Cardiac fibroblast (primary cell): ENCODE measurements around the gene MRNIP.

Experiments
- DNase-seq, 2 donors: peaks; one replicate each; pipeline versions ENCODE4 v3.0.0 to v3.0.0-alpha.2; 2010; ENCODE audit warnings: low read depth in 2 of 2
- H3K4me3 ChIP-seq, 2 donors: replicated peaks in 1 of 2; 1 replicate in 1 of 2; 2 replicates in 1 of 2; pipeline ENCODE4 v1.5.1; 2011; ENCODE audit warnings: low read depth in 2 of 2, low read length in 2 of 2, mild to moderate bottlenecking in 2 of 2, moderate library complexity in 1 of 2
- TF ChIP-seq, protein P1 (sequence below): IDR thresholded peaks from one replicate; pipeline ENCODE4 v1.5.1; 2011; ENCODE audit warnings: low read depth, mild to moderate bottlenecking, low read length, inconsistent platforms

Gene MRNIP, protein sequence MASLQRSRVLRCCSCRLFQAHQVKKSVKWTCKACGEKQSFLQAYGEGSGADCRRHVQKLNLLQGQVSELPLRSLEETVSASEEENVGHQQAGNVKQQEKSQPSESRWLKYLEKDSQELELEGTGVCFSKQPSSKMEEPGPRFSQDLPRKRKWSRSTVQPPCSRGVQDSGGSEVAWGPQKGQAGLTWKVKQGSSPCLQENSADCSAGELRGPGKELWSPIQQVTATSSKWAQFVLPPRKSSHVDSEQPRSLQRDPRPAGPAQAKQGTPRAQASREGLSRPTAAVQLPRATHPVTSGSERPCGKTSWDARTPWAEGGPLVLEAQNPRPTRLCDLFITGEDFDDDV

DNA sequence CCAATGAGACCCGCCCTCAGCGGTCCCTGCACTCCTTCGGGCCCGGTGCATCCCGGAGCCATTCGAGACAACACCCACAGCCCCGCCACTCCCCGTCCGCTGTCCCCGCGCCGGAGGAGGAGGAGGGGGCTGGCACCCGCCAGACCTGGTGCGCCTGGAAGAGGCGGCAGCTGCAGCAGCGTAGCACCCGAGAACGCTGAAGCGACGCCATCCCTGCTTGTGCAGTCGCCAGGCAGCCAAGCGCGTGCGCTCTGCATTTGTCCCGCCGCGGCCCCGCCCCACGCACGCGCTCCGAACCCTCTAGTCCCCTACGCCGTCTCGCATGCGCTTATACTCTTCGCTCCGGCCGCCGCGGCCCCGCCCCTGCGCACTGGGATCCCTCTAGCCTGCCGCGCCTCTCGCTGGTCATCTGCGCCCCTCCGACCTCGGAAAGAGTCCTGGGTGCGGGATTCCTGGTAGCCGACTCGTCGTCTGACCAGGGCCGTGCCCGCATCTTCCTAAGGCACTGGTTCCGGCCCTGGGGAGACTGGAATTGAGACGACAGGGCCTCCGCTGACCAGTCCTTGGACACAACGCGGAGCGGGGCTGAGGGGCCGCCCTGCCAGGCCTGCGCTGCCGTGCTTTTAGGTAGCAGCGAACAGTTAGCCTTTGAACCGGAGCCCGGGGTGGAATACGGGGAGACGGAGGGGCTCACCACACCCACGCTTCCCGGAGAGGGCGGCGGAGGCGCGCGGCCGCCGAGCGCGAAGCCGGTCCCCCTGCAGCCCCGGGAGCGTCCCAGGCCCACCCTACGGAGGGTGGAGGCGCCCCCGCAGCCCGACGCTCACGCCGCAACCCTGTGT, at the start of gene MRNIP:
TSS of gene MRNIP (minus strand) at position 232 of the 842 bp plus-strand sequence. CDS start at position 211, 21 bp downstream.
- TF ChIP-seq, protein P1, sequence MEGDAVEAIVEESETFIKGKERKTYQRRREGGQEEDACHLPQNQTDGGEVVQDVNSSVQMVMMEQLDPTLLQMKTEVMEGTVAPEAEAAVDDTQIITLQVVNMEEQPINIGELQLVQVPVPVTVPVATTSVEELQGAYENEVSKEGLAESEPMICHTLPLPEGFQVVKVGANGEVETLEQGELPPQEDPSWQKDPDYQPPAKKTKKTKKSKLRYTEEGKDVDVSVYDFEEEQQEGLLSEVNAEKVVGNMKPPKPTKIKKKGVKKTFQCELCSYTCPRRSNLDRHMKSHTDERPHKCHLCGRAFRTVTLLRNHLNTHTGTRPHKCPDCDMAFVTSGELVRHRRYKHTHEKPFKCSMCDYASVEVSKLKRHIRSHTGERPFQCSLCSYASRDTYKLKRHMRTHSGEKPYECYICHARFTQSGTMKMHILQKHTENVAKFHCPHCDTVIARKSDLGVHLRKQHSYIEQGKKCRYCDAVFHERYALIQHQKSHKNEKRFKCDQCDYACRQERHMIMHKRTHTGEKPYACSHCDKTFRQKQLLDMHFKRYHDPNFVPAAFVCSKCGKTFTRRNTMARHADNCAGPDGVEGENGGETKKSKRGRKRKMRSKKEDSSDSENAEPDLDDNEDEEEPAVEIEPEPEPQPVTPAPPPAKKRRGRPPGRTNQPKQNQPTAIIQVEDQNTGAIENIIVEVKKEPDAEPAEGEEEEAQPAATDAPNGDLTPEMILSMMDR = no peak
- H3K4me3 ChIP-seq = peak within 1 kb of the TSS; percentile 92 to 96

DNA sequence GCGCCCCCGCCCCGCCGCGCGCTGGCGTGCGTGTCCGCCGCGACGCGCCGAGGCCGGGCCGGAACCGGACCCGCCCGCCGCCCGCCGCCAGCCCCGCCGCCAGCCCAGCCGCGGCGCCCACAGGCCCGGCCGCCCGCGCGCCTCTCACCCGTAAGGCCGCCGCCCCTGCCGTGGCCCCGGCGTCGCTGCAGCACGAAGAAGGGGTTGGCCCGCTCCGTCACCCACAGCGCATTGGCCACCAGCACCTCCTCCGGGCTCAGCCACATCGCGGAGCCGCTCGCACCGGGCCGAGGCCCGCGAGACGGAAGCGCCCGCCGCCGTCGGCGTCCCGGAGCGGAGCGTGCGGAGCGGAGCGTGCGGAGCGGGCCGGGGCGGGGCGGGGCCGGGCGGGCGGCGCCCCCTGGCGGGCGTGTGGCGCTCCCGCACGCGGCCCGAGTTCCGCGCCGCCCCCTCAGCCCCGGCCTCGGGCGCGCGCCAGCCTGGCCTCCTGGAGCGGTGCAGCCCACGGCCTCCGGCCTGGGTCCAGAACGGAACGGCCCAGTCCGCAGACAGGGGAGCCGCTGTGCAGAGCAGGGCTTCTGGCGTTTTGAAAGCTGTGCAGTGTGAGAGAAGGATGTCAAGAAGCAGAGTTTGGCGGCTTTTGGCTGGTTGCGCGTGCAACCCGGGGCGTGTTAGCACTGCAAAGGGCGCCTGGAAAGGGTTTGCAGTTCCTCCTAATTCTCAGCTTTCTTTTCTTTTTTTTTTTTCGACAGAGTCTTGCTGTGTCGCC, 49.1 kb upstream of the MRNIP start, which contains the start of gene TBC1D9B:
TSS of gene TBC1D9B (minus strand) at position 342 of the 769 bp plus-strand sequence. CDS start at position 266, 76 bp downstream.
- TF ChIP-seq, protein P1 = peak; percentile 11
- DNase-seq = peak; percentile 62 to 76
- H3K4me3 ChIP-seq = peak within 1 kb of the TSS; percentile 69 to 81

More for the DNA sequence above, at the start of gene MRNIP:
- peak; percentile 95 for DNase-seq

DNA sequence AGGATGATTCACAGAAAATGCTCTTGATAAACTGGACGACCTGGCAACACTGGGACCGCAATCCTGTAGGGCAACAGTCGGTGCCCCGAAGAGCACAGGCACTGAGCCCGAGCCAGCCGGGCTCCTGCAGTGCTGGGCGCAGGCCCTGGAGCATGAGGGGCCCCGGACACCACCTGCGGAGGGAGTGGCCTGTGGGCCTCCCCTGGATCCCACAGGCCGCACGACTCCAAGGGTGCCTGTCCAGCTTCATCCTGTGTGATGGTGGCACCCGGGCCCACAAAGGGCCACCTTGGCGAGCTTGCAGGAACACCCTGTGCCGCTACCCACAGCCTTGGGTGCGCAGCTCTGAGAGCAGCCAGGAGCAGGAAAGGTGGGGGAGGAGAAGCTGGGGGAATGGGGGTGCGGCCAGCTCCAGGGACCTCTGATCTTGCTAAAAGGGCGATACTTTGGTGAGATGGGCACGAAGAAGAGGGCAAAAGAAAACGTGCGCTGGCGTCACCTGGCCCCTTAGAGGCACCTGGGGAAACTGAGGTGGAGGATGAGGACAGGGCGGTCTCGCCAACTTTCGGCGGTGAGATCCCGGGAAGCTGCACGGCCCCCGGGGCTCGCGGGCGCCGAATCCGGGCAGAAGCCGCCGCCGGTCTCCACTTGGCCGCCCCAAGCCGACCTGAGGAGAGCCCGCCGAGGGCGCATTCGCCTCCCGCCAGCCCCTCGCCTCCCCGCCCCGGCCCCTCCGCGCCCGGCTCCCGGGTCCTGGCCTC, 48.4 kb upstream of the MRNIP start:
- TF ChIP-seq, protein P1 = no peak
- H3K4me3 ChIP-seq = peak overlapping the region; percentile 69 to 81
- peak; percentile 23 to 26 for DNase-seq

DNA sequence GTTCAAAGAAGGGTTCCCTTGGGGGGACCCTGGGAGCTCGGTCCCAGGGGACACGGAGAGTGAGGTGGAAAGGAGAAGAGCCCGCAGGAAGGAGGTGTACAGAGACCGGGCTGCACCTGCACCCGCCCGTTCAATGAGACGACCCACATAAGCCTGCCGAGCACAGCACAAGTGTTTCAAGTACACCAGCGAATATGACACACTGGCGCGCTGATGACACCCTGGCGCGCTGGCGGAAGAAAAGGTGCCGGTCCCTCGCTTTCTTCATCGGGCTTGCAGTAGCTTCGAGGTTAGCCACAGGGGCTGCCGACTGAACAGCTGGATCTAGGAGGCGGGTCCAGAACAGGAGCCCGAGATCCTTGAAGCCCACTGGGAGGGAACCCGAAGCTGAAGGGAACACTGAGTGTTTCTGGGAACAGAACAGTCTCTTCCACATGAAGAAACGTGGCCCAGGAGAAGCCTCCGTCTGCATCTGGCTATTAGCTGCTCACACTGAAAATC, 47.7 kb upstream of the MRNIP start:
- TF ChIP-seq, protein P1 = no peak
- peak; percentile 4 to 13 for DNase-seq
- H3K4me3 ChIP-seq = peak overlapping the region; percentile 69 to 81

DNA sequence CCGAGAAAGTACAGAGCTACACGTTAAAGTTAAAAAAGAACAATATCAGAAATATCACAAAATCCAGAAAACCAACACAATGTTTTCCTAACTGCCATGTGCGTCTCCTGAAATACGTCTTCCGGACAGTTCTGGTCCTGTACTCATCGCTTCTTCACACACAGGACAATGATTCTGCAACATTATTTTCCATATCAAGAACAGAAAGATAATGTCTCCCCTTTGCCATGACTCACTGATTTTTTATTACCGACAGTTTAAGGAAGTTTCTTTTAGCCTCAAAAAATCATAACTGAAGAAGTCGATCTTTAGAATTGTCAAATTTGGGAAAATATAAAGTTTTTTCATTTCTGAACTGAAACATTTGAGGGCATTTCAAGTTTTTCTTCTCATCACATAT, 46.5 kb upstream of the MRNIP start:
- no peak overlapping the region for H3K4me3 ChIP-seq
- DNase-seq = no peak
- TF ChIP-seq, protein P1 = no peak
